GM12878 (cell line): Measurements from ENCODE around the gene WWOX. TPM values are rescaled to one million over a fixed set of nuclear protein-coding genes. Genes with fewer than 3 reads are reported as not detected.

ENCODE experiments used
- ATAC-seq: fragments of 200-7000 bp; cut with Tn5 transposase; 3 replicates; pipeline ENCODE4 v1.9.1; 2020; ENCODE audit warnings: mild to moderate bottlenecking, moderate library complexity
- BruUV-seq: library from RNA; stranded (reverse); fragments of 400-500 nt; replicated peaks from 2 replicates; lab custom pipeline; 2021; lab: Mats Ljungman, UMichigan
- CTCF ChIA-PET: fragments of 300-600 bp; sonication (Branson Sonifier 250); formaldehyde crosslinking; extraction: SDS; loops from one replicate; lab custom pipeline; 2021; ENCODE audit warnings: inconsistent platforms; lab: Yijun Ruan, JAX
- POLR2A ChIA-PET: fragments of 350-600 bp; formaldehyde crosslinking; extraction: SDS; loops from one replicate; lab custom pipeline; 2021; ENCODE audit warnings: inconsistent platforms; lab: Charles Lee
- RAD21 ChIA-PET: fragments of 300-600 bp; sonication (Branson Sonifier 250); formaldehyde crosslinking; loops from one replicate; lab custom pipeline; 2023; ENCODE audit warnings: antibody characterized with exemption; ENCODE audit not compliant: unreplicated experiment; lab: Charles Lee
- SMC1A ChIA-PET: fragments of 300-600 bp; sonication (Branson Sonifier 250); formaldehyde crosslinking; loops from one replicate; lab custom pipeline; 2023; ENCODE audit not compliant: unreplicated experiment, uncharacterized antibody; lab: Charles Lee
- DNase-seq: peaks from one replicate; pipeline ENCODE4 v3.0.0-alpha.2; 2011; ENCODE audit warnings: low read depth, low spot score
- FAIRE-seq: peaks from 3 replicates; lab custom pipeline; 2011; peaks lifted over from hg19 to GRCh38; lab: Jason Lieb, UNC
- H2AFZ ChIP-seq: 2 replicates; pipeline ENCODE4 v1.6.0; 2011; ENCODE audit warnings: low read depth, low read length, control low read depth; ENCODE audit not compliant: control insufficient read depth
- H3K27ac ChIP-seq: 2 replicates; pipeline ENCODE4 v1.5.1; 2011; ENCODE audit warnings: control low read depth; ENCODE audit not compliant: control insufficient read depth, insufficient read depth
- H3K27me3 ChIP-seq, 2 experiments: replicated peaks in 1 of 2; 2 replicates each; pipeline versions ENCODE4 v1.6.0 to v1.6.1; 2011; ENCODE audit warnings: low read length in 1 of 2; ENCODE audit not compliant: control insufficient read depth in 2 of 2, insufficient read depth in 2 of 2
- H3K36me3 ChIP-seq, 2 experiments: 2 replicates each; pipeline ENCODE4 v1.5.1; 2011; ENCODE audit warnings: low read length in 1 of 2; ENCODE audit not compliant: control insufficient read depth in 2 of 2, insufficient read depth in 2 of 2
- H3K4me1 ChIP-seq: 2 replicates; pipeline ENCODE4 v1.6.1; 2011; ENCODE audit warnings: mild to moderate bottlenecking, low read length, moderate library complexity, mixed read lengths; ENCODE audit not compliant: control insufficient read depth, insufficient read depth
- H3K4me2 ChIP-seq: 2 replicates; pipeline ENCODE4 v1.6.0; 2011; ENCODE audit warnings: control low read depth; ENCODE audit not compliant: control insufficient read depth, insufficient read depth
- H3K4me3 ChIP-seq: fragments of 200-600 bp; sonication (generic); 2 replicates; pipeline ENCODE4 v1.5.1; 2016
- H3K79me2 ChIP-seq: 2 replicates; pipeline ENCODE4 v1.6.0; 2011; ENCODE audit warnings: low read length; ENCODE audit not compliant: control insufficient read depth, insufficient read depth
- H3K9ac ChIP-seq: 2 replicates; pipeline ENCODE4 v1.8.0; 2011; ENCODE audit warnings: low read length, control low read depth, mixed read lengths; ENCODE audit not compliant: control insufficient read depth, insufficient read depth
- H3K9me3 ChIP-seq: replicated peaks from 3 replicates; pipeline ENCODE4 v1.5.1; 2011; ENCODE audit warnings: mild to moderate bottlenecking, low read length; ENCODE audit not compliant: control insufficient read depth, insufficient read depth
- H4K20me1 ChIP-seq: 2 replicates; pipeline ENCODE4 v1.6.0; 2011; ENCODE audit not compliant: control insufficient read depth, insufficient read depth
- CBX3 ChIP-seq: fragments of 200-600 bp; sonication (generic); IDR thresholded peaks from 2 replicates; pipeline ENCODE4 v1.6.1; 2016; ENCODE audit warnings: low read depth, borderline replicate concordance
- CBX5 ChIP-seq: sonication (generic); IDR thresholded peaks from 2 replicates; pipeline ENCODE4 v1.6.1; 2016; ENCODE audit warnings: low read depth, moderate library complexity, mild to moderate bottlenecking, inconsistent platforms
- CREM ChIP-seq: IDR thresholded peaks from 2 replicates; pipeline ENCODE4 v1.6.1; 2014; ENCODE audit warnings: antibody characterized with exemption, low read depth
- E2F8 ChIP-seq: fragments of 450-650 bp; IDR thresholded peaks from 2 replicates; pipeline ENCODE4 v1.6.1; 2018; ENCODE audit warnings: mild to moderate bottlenecking, low read depth, moderate library complexity; ENCODE audit not compliant: partially characterized antibody
- E4F1 ChIP-seq: fragments of 450-650 bp; IDR thresholded peaks from 2 replicates; pipeline ENCODE4 v1.6.1; 2018; ENCODE audit warnings: borderline replicate concordance, mild to moderate bottlenecking; ENCODE audit not compliant: partially characterized antibody
- IRF3 ChIP-seq: fragments of 450-650 bp; IDR thresholded peaks from 2 replicates; pipeline ENCODE4 v1.6.1; 2014; ENCODE audit warnings: mild to moderate bottlenecking
- IRF5 ChIP-seq: fragments of 450-650 bp; IDR thresholded peaks from 2 replicates; pipeline ENCODE4 v1.6.1; 2017; ENCODE audit warnings: borderline replicate concordance
- MYB ChIP-seq: fragments of 150-350 bp; IDR thresholded peaks from 2 replicates; pipeline ENCODE4 v1.6.1; 2014; ENCODE audit warnings: mild to moderate bottlenecking, low read depth, low read length, borderline replicate concordance
- NFYB ChIP-seq: IDR thresholded peaks from 2 replicates; pipeline ENCODE4 v1.6.1; 2011; ENCODE audit warnings: low read depth, mild to moderate bottlenecking, low read length, improper control_type of control experiment, moderate library complexity; ENCODE audit not compliant: insufficient read depth
- PKNOX1 ChIP-seq: fragments of 450-650 bp; IDR thresholded peaks from 2 replicates; pipeline ENCODE4 v1.6.1; 2016; ENCODE audit warnings: mild to moderate bottlenecking
- POU2F2 ChIP-seq: IDR thresholded peaks from 3 replicates; pipeline ENCODE4 v1.6.1; 2011; ENCODE audit warnings: low read depth, mild to moderate bottlenecking, low read length, borderline replicate concordance
- RELA ChIP-seq: fragments of 450-650 bp; IDR thresholded peaks from 2 replicates; pipeline ENCODE4 v1.8.0; 2014; ENCODE audit warnings: borderline replicate concordance; ENCODE audit not compliant: partially characterized antibody
- SIN3A ChIP-seq: IDR thresholded peaks from 2 replicates; pipeline ENCODE4 v1.6.1; 2012; ENCODE audit warnings: low read depth, low read length, improper control_type of control experiment
- SREBF1 ChIP-seq: IDR thresholded peaks from 2 replicates; pipeline ENCODE4 v1.6.1; 2012; ENCODE audit warnings: mild to moderate bottlenecking, low read length
- TAF1 ChIP-seq: IDR thresholded peaks from 2 replicates; pipeline ENCODE4 v1.6.1; 2011; ENCODE audit warnings: mild to moderate bottlenecking, low read depth, low read length, borderline replicate concordance
- TBL1XR1 ChIP-seq: IDR thresholded peaks from 2 replicates; pipeline ENCODE4 v1.6.1; 2012; ENCODE audit warnings: low read depth, low read length, improper control_type of control experiment
- ZSCAN29 ChIP-seq: fragments of 450-650 bp; IDR thresholded peaks from 2 replicates; pipeline ENCODE4 v1.6.1; 2017; ENCODE audit warnings: mild to moderate bottlenecking, moderate library complexity
- WGBS: methylation state at CpG from one replicate; pipeline ENCODE4 v1.1.6; 2016; ENCODE audit warnings: low lambda C conversion rate; ENCODE audit not compliant: insufficient replicate concordance, insufficient coverage; ENCODE audit errors: missing lambda C conversion rate; 5-methylcytosine and 5-hydroxymethylcytosine counted together
- in situ Hi-C: fragments of 300-500 bp; cut with MboI; formaldehyde crosslinking; loops from 9 replicates; pipeline ENCODE4 v1.14.3; 2018; ENCODE audit warnings: mixed read lengths
- intact Hi-C: fragments of 100-400 bp; cut with micrococcal nuclease; formaldehyde crosslinking; loops from one replicate; pipeline ENCODE4 v1.14.2; 2022; ENCODE audit not compliant: unreplicated experiment
- polyA plus RNA-seq, 11 experiments: library from polyadenylated mRNA; depleted of rRNA in 4 of 11; unstranded in 6 of 11; stranded (reverse) in 5 of 11; fragments of >200 nt; fragmentation: Nextera tagmentation in 4 of 11; fragmentation: Illumina TruSeq in 1 of 11; extraction: Ambion mirVana in 4 of 11; extraction: Trizol in 1 of 11; gene quantifications; 1 replicate in 1 of 11; 2 replicates in 10 of 11; pipeline versions ENCODE4 v1.2.1 to v1.2.3, GENCODE V29; 2011 to 2016; ENCODE audit warnings: inconsistent platforms in 2 of 11, missing spikeins in 2 of 11, low read depth in 1 of 11
- total RNA-seq, 4 experiments: library from RNA; depleted of rRNA in 3 of 4; stranded (reverse); fragments of >200 nt in 3 of 4; fragmentation: Illumina TruSeq in 1 of 4; extraction: Trizol in 1 of 4; gene quantifications; 2 replicates each; pipeline versions ENCODE4 v1.2.1 to v1.2.3, GENCODE V29; 2013 to 2021

WWOX gene
- total and polyA plus RNA-seq, 10 of the 15 experiments (the other 5 are each of a cell fraction or from before 2014, with no cell fraction given) = 2.8 to 24.4 (median 17.8) TPM

GRCh38 chr16:79041206-79041605 is 941.8 kb downstream of the WWOX start:
- ChIA-PET CTCF (no interaction called here), RAD21 (no interaction called here), SMC1A (no interaction called here), POLR2A (no interaction called here)
- no peak overlapping the region for H2AFZ ChIP-seq
- no TSS peak for BruUV-seq
- no peak for DNase-seq
- no peaks in the 10 kb centered on the region for H3K9me3 ChIP-seq
- in situ Hi-C loops = no loop called here
- no peaks in the 10 kb centered on the region for H3K27me3 ChIP-seq
- no peaks in the 10 kb centered on the region for H4K20me1 ChIP-seq
- intact Hi-C loops = loop anchor here (10.0 kb wide), 1 partner anchor 536 kb away; no protein-coding TSS in a partner anchor
- no peak for FAIRE-seq
- no peaks in the 10 kb centered on the region for H3K4me1 ChIP-seq
- no peak overlapping the region for H3K27ac ChIP-seq
- H3K36me3 ChIP-seq = no peaks in the 10 kb centered on the region
- ATAC-seq = no peak
- H3K79me2 ChIP-seq = no peaks in the 10 kb centered on the region
- WGBS = 47% methylated on average over 8 of the region's 8 CpGs
- no peak overlapping the region for H3K4me3 ChIP-seq
- no peak overlapping the region for H3K4me2 ChIP-seq
- H3K9ac ChIP-seq = no peak overlapping the region
- TF ChIP-seq SIN3A (no peak), TAF1 (no peak), CBX5 (no peak), TBL1XR1 (no peak), CBX3 (no peak), E2F8 (no peak), SREBF1 (no peak), IRF3 (no peak), MYB (no peak), IRF5 (no peak), PKNOX1 (no peak), CREM (no peak), E4F1 (no peak), RELA (no peak), POU2F2 (no peak), ZSCAN29 (no peak), NFYB (no peak)
